ENCODE data around the gene SPRR2G. TPM values are rescaled to one million over a fixed set of nuclear protein-coding genes. Genes with fewer than 3 reads are reported as not detected.
"Not testable (repeated sequence)": the region's sequence is repeated elsewhere in the genome, so short reads cannot be mapped to it uniquely, and the experiment has no call there.

The SPRR2G gene
- total RNA-seq, 1 donor from 2014 or later: not detected

- Mint-ChIP-seq H3K4me3 (ENCODE audit: low read depth) (no peak overlapping the region), H3K9me3 (ENCODE audit: low read depth) (peaks cover 15% of the 10 kb centered on the region), H3K27ac (no peak overlapping the region), H3K36me3 (ENCODE audit: insufficient read depth) (no peaks in the 10 kb centered on the region), H3K27me3 (no peaks in the 10 kb centered on the region), H3K4me1 (ENCODE audit: low read depth) (peaks cover 11% of the 10 kb centered on the region)
- DNase-seq (ENCODE audit: low spot score, unreplicated experiment): no peak
- TF ChIP-seq CTCF (IDR thresholded peaks at IDR 0.05; ENCODE audit: unreplicated experiment): no peak
These were observed 23.4 kb downstream of the SPRR2G start for GRCh38 chr1:153127296-153127695.

DNA sequence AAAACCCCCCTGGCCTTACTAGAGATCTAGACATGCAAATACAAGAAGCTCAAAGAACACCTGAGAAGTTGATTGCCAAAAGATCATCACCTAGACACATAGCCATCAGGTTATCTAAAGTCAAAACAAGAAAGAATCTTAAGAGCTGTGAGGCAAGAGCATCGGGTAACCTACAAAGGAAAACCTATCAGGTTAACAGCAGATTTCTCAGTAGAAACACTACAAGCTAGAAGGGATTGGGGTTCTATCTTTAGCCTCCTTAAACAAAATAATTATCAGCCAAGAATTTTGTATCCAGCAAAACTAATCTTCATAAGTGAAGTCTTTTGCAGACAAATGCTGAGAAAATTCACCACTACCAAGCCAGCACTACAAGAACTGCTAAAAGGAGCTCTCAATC is 25.2 kb downstream of the SPRR2G start:
- Mint-ChIP-seq H3K4me1 (ENCODE audit: low read depth) (peaks cover 19% of the 10 kb centered on the region), H3K36me3 (ENCODE audit: insufficient read depth) (peaks cover 1% of the 10 kb centered on the region), H3K9me3 (ENCODE audit: low read depth) (peaks cover 15% of the 10 kb centered on the region), H3K27me3 (no peaks in the 10 kb centered on the region), H3K4me3 (ENCODE audit: low read depth) (no peak overlapping the region), H3K27ac (no peak overlapping the region)
- TF ChIP-seq CTCF (IDR thresholded peaks at IDR 0.05; ENCODE audit: unreplicated experiment): no peak
- no peak for DNase-seq (ENCODE audit: low spot score, unreplicated experiment)

DNA sequence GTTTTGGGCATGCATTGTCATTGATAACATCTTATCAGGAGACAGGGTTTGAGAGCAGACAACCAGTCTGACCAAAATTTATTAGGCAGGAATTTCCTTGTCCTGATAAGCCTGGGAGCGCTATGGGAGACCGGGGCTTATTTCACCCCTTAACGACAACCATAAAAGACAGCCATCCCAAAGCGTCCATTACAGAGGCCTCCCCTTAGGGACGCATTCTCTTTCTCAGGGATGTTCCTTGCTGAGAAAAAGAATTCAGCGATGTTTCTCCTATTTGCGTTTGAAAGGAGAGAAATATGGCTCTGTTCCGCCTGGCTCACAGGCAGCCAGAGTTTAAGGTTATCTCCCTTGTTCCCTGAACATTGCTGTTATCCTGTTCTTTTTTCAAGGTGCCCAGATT is 26.9 kb downstream of the SPRR2G start:
- peaks cover 15% of the 10 kb centered on the region for H3K9me3 Mint-ChIP-seq (ENCODE audit: low read depth)
- peaks cover 30% of the 10 kb centered on the region for H3K4me1 Mint-ChIP-seq (ENCODE audit: low read depth)
- H3K36me3 Mint-ChIP-seq (ENCODE audit: insufficient read depth); H3K4me3 Mint-ChIP-seq (ENCODE audit: low read depth); H3K27me3 Mint-ChIP-seq; DNase-seq (ENCODE audit: low spot score, unreplicated experiment): not testable (repeated sequence)
- peak overlapping the region; percentile 96 for H3K27ac Mint-ChIP-seq

GRCh38 chr1:153122831-153123421 is 27.8 kb downstream of the SPRR2G start:
- Mint-ChIP-seq H3K9me3 (ENCODE audit: low read depth) (peaks cover 15% of the 10 kb centered on the region), H3K27ac (peak overlapping the region; percentile 96), H3K4me1 (ENCODE audit: low read depth) (peaks cover 30% of the 10 kb centered on the region), H3K36me3 (ENCODE audit: insufficient read depth) (peaks cover 1% of the 10 kb centered on the region), H3K27me3 (no peaks in the 10 kb centered on the region), H3K4me3 (ENCODE audit: low read depth) (no peak overlapping the region)
- no peak for DNase-seq (ENCODE audit: low spot score, unreplicated experiment)
- TF ChIP-seq CTCF (IDR thresholded peaks at IDR 0.05; ENCODE audit: unreplicated experiment): no peak

DNA sequence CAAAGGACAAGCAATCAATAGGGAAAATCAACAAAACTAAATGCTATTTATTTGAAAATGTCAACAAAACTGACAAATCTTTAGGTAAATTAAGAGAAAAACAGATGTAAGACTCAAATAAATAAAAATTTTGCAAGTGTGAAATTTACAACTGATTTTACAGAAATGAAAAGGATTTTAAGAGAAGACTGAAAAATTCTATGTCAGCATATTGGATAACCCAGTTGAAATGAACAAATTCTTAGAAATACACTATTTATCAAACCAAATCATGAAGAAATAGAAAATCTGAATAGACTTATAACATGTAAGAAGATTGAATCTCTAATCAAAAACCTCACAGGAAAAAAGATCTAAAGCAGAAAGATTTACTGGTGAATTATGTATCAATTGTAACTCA is 29.7 kb downstream of the SPRR2G start:
- Mint-ChIP-seq H3K27ac (no peak overlapping the region), H3K36me3 (ENCODE audit: insufficient read depth) (peaks cover 1% of the 10 kb centered on the region), H3K4me1 (ENCODE audit: low read depth) (peaks cover 30% of the 10 kb centered on the region), H3K9me3 (ENCODE audit: low read depth) (peaks cover 15% of the 10 kb centered on the region), H3K27me3 (no peaks in the 10 kb centered on the region), H3K4me3 (ENCODE audit: low read depth) (no peak overlapping the region)
- no peak for TF ChIP-seq CTCF (IDR thresholded peaks at IDR 0.05; ENCODE audit: unreplicated experiment)
- DNase-seq (ENCODE audit: low spot score, unreplicated experiment): no peak

GRCh38 chr1:153119491-153119971 is 31.2 kb downstream of the SPRR2G start:
- no peak for DNase-seq (ENCODE audit: low spot score, unreplicated experiment)
- TF ChIP-seq CTCF (IDR thresholded peaks at IDR 0.05; ENCODE audit: unreplicated experiment): no peak
- H3K9me3 Mint-ChIP-seq (ENCODE audit: low read depth): peaks cover 5% of the 10 kb centered on the region
- H3K27me3 Mint-ChIP-seq: no peaks in the 10 kb centered on the region
- H3K4me1 Mint-ChIP-seq (ENCODE audit: low read depth): peaks cover 30% of the 10 kb centered on the region
- H3K4me3 Mint-ChIP-seq (ENCODE audit: low read depth): no peak overlapping the region
- H3K36me3 Mint-ChIP-seq (ENCODE audit: insufficient read depth): peaks cover 1% of the 10 kb centered on the region
- peak overlapping the region; percentile 13 for H3K27ac Mint-ChIP-seq

GRCh38 chr1:153115264-153115663 is 35.4 kb downstream of the SPRR2G start:
- H3K27ac Mint-ChIP-seq; H3K36me3 Mint-ChIP-seq (ENCODE audit: insufficient read depth); H3K4me3 Mint-ChIP-seq (ENCODE audit: low read depth); H3K27me3 Mint-ChIP-seq; H3K9me3 Mint-ChIP-seq (ENCODE audit: low read depth); H3K4me1 Mint-ChIP-seq (ENCODE audit: low read depth); DNase-seq (ENCODE audit: low spot score, unreplicated experiment): not testable (repeated sequence)

Measured in progenitor cell of endocrine pancreas (in vitro differentiated cells).